HG03432 (cell line): ENCODE measurements around the gene UNC13B.
"Not testable (repeated sequence)": the region's sequence is repeated elsewhere in the genome, so short reads cannot be mapped to it uniquely, and the experiment has no call there.

Experiments used
- ATAC-seq: cut with Tn5 transposase; IDR thresholded peaks from one replicate; pipeline ENCODE4 v1.9.1; 2021; ENCODE audit warnings: mild to moderate bottlenecking, moderate library complexity; ENCODE audit not compliant: unreplicated experiment

The UNC13B gene

DNA sequence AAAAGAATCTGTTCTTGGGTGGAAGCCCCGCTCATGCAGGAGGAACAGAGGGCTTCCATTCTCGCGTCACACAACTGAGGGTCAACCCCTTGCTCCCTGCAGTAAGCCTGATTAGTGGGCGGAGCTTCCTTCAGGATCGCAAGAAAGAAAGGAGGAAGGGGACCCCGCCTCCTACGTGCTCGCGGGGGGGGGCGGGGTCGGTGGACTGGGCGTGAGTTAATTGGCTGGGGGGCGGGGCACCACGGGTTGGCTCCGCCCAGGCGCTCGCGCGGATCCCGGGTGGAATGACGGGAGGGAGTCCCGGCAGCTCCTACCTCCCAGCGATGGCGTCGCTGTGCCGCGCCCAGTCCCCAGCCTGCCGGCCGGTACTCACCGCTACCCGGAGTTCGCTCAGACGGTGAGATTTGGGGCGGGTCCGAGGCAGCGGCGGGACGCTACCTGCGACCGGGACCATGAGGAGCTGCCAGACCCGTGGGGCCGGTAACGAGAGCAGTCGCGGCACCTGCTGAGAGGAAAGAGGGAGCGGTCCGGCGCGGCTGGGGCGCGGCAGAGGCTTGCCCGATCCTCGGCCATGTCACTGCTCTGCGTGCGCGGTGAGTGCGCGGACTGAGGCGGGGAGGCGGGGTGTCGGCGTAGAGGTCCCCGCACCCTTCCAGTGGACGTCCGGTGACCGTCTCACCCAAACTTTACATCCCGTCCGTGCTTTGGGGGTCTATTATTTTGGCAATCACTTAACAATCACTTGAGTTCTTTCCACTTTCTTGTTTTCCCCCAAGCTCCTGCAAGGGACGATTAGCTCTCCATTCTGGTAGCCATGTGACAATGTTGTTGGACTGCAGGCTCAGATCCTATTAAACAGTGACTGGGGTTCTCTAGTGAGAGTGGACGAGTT, at the start of gene UNC13B:
UNC13B (plus strand) TSS at position 297 of the 892 bp plus-strand sequence; CDS start at position 572, 275 bp downstream.
- ATAC-seq: peak; percentile 79

DNA sequence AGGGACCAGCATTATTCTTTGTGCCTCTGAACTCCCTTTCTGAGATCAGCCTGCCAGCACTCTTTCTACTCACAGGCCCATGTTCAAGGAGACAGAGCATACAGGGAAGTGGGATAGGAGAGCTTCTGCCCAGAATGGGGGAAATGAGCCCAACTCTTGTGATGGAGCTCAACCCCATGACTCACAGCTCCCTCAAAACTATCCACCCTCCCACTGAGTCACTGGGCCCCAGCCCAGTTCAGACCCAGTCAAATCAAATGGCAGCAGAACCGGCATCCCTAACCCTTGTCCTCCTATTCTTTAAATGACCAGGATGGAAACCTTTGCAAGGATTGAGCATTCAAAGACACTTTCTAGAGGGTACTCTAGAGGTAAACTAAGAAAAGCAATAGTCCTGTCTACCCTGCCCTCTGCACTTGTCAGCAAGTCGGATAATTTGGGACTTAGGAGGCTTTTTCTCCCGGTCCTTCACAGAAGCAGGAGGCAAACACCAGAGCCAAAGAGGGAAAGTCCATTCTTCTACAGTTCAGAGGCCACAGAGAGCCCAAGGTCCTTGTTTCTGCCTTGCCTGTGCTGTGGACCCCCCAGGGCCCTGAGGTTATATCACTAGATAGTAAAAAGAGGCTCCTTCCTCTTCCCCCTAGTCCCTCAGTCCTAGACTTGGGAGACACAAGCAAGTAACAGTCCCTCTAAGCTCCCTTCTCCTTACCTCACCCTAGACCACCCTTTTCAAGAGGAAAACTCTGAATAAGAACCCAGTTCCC, 49.4 kb upstream of the UNC13B start:
- no peak for ATAC-seq

DNA sequence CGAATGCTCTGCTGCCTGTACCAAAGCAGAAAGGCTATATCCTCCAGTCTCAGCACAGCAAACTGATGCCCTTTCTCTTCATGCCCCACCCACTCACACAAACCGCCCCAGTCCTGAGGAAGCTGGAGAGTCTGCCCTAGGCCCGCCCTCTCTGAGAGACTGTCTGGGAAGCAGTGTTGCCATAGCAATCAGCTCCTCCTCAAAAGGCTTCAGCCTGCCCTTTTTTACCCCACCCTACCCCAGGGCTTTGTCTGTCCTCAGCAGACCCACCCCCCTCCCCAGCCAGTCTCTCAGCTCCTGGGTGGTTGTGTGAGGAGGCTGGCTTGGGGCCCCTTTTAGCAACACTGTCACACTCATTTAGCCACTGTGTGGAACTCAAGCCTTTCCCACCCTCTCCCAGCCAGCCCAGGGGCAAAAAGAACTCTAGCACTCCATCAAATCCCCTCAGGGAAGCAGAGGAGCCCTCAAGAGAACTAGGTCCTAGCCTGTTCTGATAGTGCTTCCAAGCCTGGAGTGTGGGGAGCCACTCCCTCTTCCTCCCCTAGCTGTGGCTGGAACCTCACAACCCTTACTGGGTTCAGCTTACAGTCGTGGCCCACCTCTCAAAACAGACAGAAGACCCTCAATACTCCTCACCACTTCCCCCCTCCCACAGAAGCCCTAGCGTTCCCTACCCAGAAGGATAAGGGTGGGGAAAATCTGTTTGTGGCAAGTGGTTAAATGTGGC, 47.5 kb upstream of the UNC13B start:
- no peak for ATAC-seq

DNA sequence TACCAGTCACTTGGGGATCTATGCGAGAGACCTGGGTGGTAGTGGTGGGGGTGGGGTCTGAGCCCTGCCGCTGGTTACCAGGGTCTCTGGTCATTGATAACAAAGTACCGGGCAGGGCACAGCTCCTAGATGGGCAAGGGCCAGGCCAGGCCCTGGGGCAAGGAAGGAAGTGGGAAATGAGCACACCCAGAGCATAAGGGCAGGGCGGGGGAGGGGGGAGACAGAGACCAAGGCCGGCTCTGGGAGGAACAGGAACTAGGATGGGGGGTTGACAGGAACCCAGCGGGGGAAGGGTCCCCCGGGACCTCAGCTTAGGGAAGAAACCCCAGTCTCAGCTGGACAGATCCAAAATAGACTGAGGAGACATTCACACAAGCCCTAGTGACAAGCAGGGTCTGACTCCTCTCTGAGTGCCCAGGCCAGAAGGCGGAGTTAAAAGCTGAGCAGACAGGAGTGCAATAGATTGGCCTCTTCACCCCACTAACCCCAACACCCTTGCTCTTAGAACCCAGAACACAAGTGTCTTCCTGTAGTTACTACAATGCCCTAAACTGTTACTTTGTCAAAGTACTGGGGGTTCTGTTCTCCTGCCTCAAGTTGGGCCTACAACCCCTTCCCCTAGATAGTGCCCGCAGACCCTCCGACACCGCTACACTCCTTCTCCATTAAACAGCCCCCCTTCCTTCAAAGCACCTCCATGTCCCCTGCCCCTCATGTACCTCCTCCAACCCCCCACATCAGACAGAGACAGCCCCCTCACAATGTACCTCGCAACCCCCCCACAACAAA, 46.8 kb upstream of the UNC13B start:
- no peak for ATAC-seq

DNA sequence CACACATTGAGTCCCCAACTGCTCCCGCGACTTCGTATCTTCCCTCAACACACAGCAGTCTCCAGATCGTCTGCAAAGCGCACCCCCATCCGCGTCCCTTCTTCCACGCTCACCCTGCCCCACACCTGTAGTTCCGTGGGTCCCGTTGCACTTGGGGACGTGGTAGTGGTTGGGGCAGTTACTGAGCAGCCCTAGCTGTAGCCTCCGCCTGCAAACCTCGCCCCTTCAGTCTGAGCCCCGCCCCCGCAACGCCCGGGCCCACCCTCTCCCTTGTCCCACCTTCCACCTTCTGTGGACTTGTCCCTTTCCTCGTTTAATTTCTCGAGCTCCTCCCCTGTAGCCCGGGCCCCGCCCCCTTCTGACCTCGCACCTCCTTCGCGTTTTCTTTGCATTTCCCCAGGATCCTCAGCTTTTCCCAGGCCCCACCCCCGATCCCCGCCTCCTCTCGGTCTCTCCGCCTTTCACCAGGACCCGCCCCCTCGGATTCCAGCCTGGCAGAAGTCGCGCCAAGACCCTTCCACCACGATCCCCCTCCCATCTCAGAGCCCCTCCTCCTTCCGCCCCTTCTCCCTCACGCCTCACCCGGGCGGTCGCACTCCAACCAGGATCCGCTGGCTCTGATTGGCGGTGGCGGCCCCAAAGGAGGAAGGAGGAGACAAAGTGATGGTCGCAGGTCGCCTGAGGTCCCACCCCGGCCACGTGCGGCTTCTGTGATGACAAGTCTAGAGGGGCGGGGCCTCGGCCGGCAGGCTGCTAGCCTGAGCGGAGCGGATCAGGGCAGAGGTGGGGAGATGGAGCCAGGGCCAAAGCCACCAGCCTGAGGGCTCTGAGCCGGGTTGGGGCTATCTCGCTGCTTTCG, 45.9 kb upstream of the UNC13B start, which contains the start of gene ATOSB:
ATOSB (minus strand) TSS at position 183 of the 859 bp plus-strand sequence. CDS start 7,588 bp downstream, outside the sequence.
- ATAC-seq: peak; percentile 63

DNA sequence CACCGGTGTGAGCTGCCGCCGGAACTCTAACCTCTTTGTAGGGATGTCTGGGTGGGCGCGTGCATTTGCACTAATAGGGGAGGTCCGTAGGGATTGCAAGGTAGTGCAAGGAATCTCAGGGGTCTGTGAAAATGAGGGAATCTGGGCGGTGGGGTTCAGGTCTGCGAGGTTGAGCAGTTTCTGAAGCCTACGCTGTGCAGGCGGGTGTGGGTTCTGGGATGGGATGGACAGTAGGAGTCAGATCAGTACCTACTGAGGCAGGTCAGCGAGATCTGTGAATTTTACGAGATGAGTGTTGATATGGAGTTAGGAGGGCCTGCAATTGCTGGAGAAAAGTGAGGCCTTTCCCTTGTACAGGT, 45.3 kb upstream of the UNC13B start:
- ATAC-seq: no peak

DNA sequence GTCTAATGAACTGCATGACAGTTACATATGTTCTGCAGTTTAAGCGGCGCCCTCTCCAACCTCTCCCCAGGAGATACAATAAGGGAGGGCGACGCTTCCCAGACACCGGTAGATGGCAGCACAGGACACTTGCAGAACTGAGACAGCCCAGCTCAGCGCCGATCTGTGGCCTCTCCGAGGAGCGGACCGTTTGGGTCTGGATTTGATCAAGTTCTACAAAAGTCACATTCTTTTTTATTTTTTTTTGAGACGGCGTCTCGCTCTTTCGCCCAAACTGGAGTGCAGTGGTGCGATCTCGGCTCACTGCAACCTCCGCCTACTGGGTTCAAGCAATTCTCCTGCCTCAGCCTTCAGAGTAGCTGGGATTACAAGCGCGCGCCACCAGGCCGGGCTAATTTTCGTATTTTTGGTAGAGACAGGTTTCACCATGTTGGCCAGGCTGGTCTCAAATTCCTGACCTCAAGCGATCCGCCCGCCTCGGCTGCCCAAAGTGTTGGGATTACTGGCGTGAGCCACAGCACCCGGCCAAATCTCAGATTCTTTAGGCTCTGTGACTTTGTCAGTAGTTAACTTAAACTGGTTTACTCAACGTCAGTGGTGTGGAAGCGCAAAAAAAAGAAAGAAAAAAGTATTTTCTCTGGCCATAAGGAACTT, 44.8 kb upstream of the UNC13B start:
- ATAC-seq: peak; percentile 56

DNA sequence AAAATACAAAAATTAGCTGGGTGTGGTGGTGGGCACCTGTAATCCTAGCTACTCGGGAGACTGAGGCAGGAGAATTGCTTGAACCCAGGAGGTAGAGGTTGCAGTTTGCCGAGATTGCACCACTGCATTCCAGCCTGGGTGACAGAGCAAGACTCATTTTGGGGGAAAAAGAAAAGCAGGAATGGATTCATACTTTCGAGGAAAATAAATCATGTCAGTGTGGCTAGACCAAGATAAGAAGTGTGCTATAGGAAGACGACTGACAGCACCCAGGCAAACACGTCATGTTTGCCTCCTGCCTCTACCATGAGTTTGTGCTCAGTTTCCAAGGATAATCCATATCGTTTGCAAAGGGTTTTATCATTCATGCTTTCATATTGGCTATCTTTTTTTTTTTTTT, 26.9 kb upstream of the UNC13B start:
- ATAC-seq: no peak

DNA sequence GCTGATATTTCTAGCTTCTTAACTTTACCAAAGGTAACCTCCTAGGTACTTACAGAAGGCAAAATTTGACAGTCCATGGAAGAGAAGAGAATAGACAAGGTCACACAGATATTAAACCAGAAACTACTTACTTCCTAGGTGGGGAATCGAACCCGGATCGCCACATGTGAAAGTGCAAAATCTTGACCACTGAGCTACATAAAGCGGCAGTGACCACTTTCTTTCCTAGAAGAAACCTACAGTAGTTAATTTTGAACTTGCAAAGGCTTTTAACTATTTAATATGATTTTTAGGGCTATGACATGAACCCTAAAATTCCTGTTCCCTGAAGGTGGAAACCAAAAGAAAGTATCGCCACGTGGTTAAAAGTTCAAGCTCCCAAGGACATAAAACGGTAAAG, 25.8 kb upstream of the UNC13B start:
- no peak for ATAC-seq

DNA sequence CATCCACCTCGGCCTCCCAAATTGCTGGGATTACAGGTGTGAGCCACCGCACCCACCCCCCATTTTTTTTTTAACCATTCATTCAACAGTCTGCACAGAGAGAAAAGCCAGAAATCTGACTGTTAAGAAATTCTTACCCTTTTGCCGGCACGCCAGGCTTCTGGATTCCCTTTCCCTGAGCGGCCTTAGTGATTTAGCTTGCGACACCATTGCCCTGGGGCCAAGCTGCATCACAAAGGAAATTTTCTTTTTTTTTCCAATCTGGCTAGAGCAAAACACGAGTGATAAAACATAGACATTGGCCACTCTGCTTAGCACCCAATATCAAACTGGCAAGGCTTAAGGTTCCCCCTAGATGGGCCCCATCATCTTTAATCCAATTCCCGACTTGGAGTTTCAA, 24.9 kb upstream of the UNC13B start:
- no peak for ATAC-seq

DNA sequence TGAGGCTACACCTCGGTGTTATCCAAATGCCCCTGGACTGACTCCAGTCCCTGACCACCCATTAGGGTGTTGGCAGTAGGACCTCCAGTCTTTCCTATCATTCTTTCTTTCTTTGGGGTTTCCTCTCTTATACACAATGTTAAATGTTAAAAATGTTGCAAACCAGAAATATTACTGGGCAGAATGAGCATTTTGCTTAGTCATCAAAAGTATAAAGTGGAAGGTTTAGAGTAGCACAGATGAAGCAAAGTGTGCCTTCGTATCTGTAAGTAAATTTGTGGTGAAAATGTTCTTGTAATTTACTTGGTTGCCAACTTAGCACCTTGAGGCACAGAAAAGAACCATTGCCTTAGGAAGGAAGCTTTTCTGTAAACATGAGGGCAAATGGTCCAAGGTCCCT, 21.7 kb upstream of the UNC13B start:
- ATAC-seq: no peak

DNA sequence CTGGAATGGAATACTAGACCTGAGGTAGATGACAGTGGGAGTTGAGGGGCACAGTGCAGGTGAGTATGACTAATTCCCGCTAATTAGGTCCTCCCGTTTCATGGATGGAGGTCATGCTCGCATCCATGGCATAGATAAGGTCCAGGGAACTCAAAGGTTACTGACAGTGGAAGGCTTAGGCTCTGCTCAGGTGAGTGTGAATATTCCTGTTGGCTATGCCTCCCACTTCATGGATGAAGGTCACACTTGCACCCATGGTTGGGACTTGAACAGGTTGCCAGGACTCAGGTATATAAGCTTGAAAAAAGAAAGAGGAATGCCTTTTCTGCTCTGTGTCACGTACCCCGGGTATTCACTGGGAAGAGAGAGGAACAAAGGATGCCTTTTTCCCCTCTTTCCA, 19.8 kb upstream of the UNC13B start:
- no peak for ATAC-seq

DNA sequence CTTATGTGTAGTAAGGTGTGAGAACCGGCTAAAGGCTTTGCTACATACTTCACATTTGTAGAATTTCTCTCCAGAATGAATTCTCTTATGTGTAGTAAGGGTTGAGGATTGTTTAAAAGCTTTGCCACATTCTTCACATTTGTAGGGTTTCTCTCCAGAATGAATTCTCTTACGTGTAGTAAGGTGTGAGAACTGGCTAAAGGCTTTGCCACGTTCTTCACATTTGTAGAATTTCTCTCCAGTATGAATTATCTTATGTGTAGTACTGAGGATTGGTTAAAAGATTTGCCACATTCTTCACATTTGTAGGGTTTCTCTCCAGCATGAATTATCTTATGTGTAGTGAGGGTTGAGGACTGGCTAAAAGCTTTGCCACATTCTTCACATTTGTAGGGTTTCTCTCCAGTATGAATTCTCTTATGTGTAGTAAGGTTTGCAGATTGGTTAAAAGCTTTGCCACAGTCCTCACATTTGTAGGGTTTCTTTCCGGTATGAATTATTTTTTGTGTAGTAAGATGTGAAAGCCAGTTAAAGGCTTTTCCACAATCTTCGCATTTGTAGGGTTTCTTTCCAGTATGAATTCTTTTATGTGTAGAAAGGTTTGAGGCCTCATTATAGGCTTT, 13.8 kb upstream of the UNC13B start:
- not testable (repeated sequence) for ATAC-seq

DNA sequence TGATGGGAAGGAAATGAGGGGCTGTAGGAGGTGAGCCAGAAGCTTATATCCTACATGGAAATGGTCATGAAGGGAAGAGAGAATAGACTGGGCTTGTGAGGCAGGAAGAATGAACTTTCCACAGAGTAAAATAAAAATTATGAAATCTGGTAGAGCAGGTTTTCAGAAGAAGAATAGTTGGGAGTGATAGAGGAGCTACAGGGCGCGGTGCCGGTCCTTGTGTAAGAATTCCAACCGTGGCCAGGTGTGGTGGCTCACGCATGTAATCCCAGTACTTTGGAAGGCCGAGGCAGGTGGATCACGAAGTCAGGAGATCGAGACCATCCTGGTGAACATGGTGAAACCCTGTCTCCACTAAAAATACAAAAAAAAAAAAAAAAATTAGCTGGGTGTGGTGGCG, 8.9 kb upstream of the UNC13B start:
- ATAC-seq: no peak

DNA sequence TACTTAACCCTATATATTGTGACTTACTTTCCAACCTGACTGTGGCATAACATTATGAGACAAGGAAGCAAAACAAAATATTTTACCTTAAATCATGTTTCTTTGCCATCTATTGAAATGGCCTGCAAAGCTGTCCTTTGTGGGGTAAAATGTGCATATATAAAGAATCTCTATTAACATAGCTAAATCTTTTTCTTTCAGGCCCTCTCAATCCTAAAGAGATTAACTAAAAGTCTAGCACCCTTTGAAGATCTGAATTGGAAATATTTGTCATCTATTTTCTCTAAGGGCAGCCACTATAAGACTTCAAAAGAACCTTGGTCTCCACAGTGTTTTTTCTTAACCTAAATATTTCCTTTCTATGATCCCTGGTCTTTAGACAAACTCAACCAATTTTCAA, 5.0 kb upstream of the UNC13B start:
- ATAC-seq: no peak

DNA sequence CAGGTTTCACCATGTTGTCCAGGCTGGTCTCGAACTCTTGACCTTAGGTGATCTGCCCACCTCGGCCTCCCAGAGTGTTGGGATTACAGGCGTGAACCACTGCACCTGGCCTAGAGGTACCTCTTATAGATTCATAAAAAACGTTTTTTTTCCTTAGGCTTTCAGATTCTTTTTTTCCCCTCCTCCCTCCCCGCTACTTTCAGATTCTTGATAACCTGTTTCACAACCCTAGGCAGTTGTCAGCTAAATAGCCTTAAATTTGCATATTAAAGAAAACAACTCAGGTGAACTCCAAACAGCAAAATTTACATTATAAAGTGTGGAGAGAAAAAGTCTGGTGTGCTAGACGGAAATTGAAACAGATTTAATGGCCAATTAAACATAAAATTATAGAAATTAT, 4.0 kb upstream of the UNC13B start:
- ATAC-seq: not testable (repeated sequence)

DNA sequence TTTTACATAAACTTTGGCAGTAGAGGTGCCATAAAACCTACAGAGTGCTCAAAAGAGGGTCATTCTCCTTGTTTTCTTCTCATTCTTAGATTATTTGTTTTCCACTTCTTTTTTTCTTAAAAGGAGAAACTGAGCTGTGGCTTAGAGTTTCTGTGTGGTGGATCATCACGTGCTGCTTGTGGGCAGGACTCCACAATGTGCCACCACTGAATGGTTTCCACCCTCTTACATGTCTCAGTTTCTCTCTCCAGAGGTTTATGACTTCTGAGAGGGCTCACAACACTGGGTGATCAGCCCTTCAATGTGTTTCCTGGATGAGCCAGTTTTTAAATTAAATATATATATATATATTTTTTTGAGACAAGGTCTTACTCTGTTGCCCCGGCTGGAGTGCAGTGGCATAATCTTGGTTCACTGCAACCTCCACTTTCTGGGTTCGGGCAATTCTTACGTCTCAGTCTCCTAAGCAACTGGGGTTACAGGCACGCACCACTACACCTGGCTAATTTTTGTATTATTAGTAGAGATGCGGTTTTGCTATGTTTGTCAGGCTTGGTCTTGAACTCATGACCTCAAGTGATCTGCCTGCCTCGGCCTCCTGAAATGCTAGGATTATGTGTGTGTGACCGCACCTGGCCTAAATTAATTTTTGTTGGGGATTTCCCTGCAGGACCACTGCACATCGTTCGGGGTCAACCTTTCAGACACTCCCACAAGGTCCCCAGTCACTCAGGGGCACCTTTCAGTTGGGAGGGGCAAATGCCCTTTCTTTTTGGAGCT, 3.1 kb upstream of the UNC13B start:
- ATAC-seq: no peak
